Tibial nerve (tissue), 4 donors: Measurements from ENCODE around the gene ZNF133. TPM values are rescaled to one million over a fixed set of nuclear protein-coding genes. Genes with fewer than 3 reads are reported as not detected.

Experiments
- DNase-seq, 2 donors: peaks; one replicate each; pipeline ENCODE4 v3.0.0-alpha.2; 2019; ENCODE audit warnings: low spot score in 2 of 2
- H3K27ac ChIP-seq, 4 donors: fragments of 200-600 bp; sonication (generic) in 3 of 4; one replicate each; pipeline ENCODE4 v1.5.1; 2017 to 2019; ENCODE audit warnings: mild to moderate bottlenecking in 1 of 4
- H3K27me3 ChIP-seq, 2 donors: fragments of 200-600 bp; sonication (generic) in 1 of 2; one replicate each; pipeline versions ENCODE4 v1.5.1 to v1.6.0; 2017 to 2019
- H3K36me3 ChIP-seq, 3 donors: fragments of 200-600 bp; sonication (generic); one replicate each; pipeline ENCODE4 v1.5.1; 2018 to 2019
- H3K4me1 ChIP-seq, 4 donors: fragments of 200-600 bp; sonication (generic) in 3 of 4; one replicate each; pipeline ENCODE4 v1.5.1; 2017 to 2019
- H3K4me3 ChIP-seq, 4 donors: fragments of 200-600 bp; sonication (generic) in 3 of 4; one replicate each; pipeline ENCODE4 v1.5.1; 2017 to 2019; ENCODE audit warnings: mild to moderate bottlenecking in 1 of 4, moderate library complexity in 1 of 4
- H3K9me3 ChIP-seq, 4 donors: fragments of 200-600 bp; sonication (generic) in 3 of 4; one replicate each; pipeline ENCODE4 v1.5.1; 2017 to 2019
- EP300 ChIP-seq, 2 donors: sonication (generic); formaldehyde crosslinking; IDR thresholded peaks; one replicate each; pipeline ENCODE4 v1.6.1; 2017; ENCODE audit warnings: antibody characterized with exemption in 2 of 2, mild to moderate bottlenecking in 1 of 2
- POLR2A ChIP-seq, 2 donors: fragments of 450-650 bp; IDR thresholded peaks; one replicate each; pipeline ENCODE4 v1.6.1; 2017; ENCODE audit warnings: antibody characterized with exemption in 2 of 2, mild to moderate bottlenecking in 2 of 2, moderate library complexity in 2 of 2
- WGBS, 2 donors: methylation state at CpG; one replicate each; pipeline ENCODE4 v1.1.5; 2018; 5-methylcytosine and 5-hydroxymethylcytosine counted together
- total RNA-seq, 4 donors: library from RNA; depleted of rRNA; stranded (reverse); fragments of >200 nt; gene quantifications; one replicate each; pipeline ENCODE4 v1.1.0, GENCODE V29; 2016
- TF ChIP-seq, protein P1 (sequence below), 5 experiments: fragments of 200-600 bp in 3 of 5; fragments of 450-650 bp in 2 of 5; sonication (generic) in 3 of 5; IDR thresholded peaks; one replicate each; pipeline ENCODE4 v1.5.1; 2016 to 2019; ENCODE audit warnings: antibody characterized with exemption in 5 of 5, mild to moderate bottlenecking in 3 of 5, moderate library complexity in 2 of 5

ZNF133 gene
- total RNA-seq, 4 donors from 2014 or later = 17.3 to 26.4 (median 22.4) TPM

DNA sequence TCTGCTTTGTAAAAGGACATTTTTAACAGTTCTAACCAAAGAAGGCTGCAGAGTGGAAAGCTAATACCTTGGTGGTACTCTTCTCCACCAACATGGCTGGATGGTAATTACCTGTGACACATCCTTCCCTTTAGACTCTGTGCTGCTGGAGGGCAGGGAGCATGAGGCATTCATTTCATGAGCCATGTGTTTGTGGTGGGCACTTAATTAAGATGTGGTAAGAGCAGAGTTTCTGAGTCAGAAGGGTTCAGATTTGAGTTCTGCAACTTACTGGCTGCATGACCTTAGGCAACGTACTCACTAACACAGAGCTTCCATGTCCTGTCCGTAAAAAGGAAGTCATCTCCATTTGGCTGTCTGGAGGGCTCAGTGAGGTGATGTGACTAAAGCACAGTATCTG is 9.1 kb upstream of the ZNF133 start:
- no peak for DNase-seq
- no peak overlapping the region for H3K4me3 ChIP-seq
- H3K27me3 ChIP-seq = peaks cover 0 to 24% of the 10 kb centered on the region in 2 donors
- 57 to 72% methylated on average over 2 of the region's 2 CpGs for WGBS, 2 donors
- no peak overlapping the region for H3K27ac ChIP-seq
- H3K36me3 ChIP-seq = no peaks in the 10 kb centered on the region
- peaks cover 0 to 3% (median under 1%) of the 10 kb centered on the region in 4 donors for H3K9me3 ChIP-seq
- TF ChIP-seq, protein P1, sequence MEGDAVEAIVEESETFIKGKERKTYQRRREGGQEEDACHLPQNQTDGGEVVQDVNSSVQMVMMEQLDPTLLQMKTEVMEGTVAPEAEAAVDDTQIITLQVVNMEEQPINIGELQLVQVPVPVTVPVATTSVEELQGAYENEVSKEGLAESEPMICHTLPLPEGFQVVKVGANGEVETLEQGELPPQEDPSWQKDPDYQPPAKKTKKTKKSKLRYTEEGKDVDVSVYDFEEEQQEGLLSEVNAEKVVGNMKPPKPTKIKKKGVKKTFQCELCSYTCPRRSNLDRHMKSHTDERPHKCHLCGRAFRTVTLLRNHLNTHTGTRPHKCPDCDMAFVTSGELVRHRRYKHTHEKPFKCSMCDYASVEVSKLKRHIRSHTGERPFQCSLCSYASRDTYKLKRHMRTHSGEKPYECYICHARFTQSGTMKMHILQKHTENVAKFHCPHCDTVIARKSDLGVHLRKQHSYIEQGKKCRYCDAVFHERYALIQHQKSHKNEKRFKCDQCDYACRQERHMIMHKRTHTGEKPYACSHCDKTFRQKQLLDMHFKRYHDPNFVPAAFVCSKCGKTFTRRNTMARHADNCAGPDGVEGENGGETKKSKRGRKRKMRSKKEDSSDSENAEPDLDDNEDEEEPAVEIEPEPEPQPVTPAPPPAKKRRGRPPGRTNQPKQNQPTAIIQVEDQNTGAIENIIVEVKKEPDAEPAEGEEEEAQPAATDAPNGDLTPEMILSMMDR (IDR thresholded peaks at IDR 0.05) = no peak
- TF ChIP-seq EP300 (IDR thresholded peaks at IDR 0.05) = no peak
- no peak for TF ChIP-seq POLR2A (IDR thresholded peaks at IDR 0.05)
- H3K4me1 ChIP-seq = no peaks in the 10 kb centered on the region

DNA sequence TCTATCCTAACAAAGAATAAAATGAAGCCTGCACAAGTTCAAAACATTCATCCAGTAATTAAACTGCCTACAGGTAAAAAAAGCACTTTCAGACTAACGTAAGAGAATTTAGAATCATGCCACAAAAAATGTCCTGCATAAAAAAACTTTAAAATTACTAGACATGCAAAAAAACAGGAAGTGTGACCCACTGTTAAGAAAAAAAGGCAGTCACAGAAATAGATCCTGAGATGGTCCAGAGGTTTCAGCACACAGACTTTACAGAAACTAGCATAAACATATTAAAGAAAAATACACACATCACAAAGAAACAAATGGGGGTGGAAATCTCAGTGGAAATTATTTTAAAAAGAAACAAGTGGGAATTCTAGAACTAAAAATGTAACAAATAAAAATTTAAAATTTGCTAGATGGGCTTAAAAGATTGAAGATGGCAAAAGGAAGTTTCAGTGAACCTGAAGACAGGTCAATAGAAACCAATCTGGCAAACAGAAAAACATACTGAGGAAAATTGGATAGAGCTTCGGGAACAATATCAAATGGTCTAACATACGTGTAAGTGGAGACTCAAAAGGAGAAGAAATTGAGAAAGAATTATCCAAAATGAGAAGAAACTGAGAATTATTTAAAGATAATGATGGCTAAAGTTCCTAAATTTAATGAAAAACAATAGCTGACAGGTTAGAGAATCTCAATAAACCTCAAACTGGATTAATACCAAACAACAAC is 3.4 kb upstream of the ZNF133 start:
- DNase-seq = no peak
- WGBS, 2 donors = 82 to 86% methylated on average over 3 of the region's 3 CpGs
- Histone ChIP-seq H3K9me3 (peaks cover 0 to 25% (median 8%) of the 10 kb centered on the region in 4 donors), H3K36me3 (no peaks in the 10 kb centered on the region), H3K27me3 (peaks cover 0 to 26% of the 10 kb centered on the region in 2 donors), H3K4me3 (no peak overlapping the region), H3K27ac (no peak overlapping the region), H3K4me1 (peaks cover 0 to 18% (median 5%) of the 10 kb centered on the region in 4 donors)
- no peak for TF ChIP-seq EP300 (IDR thresholded peaks at IDR 0.05)
- no peak for TF ChIP-seq POLR2A (IDR thresholded peaks at IDR 0.05)
- TF ChIP-seq, protein P1 (IDR thresholded peaks at IDR 0.05) = no peak

DNA sequence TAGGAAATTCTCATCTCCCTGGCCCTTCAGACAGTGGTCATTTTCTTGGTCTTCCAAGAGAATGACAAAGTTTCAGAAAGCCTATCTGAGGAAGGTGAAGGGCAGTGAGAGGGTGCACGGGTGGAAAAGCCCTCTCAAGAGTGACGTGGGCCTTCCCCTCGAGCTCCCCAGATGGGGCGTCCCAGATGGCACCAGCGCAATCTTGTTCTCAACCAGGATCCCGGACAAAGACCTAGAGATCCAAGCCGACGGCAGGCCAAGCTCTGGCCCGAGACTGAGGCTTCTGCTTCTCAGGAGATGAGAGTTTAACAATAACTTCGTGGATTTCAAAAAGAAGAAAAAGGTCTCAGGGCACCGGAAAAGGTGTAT is 797 bp upstream of the ZNF133 start:
- Histone ChIP-seq H3K36me3 (peaks cover 0 to 18% (median 0%) of the 10 kb centered on the region in 3 donors), H3K4me1 (peaks cover 0 to 20% (median 5%) of the 10 kb centered on the region in 4 donors), H3K27ac (peak overlapping the region; percentile 93 to 96 (median 96)), H3K9me3 (peaks cover 0 to 25% (median 8%) of the 10 kb centered on the region in 4 donors), H3K27me3 (peaks cover 0 to 8% of the 10 kb centered on the region in 2 donors), H3K4me3 (peak overlapping the region; percentile 66 to 95 (median 89))
- no peak for DNase-seq
- TF ChIP-seq EP300 (IDR thresholded peaks at IDR 0.05) (no peak), POLR2A (IDR thresholded peaks at IDR 0.05) (no peak)
- TF ChIP-seq, protein P1 (IDR thresholded peaks at IDR 0.05) = no peak
- WGBS, 2 donors = 8 to 11% methylated on average over 11 of the region's 11 CpGs

DNA sequence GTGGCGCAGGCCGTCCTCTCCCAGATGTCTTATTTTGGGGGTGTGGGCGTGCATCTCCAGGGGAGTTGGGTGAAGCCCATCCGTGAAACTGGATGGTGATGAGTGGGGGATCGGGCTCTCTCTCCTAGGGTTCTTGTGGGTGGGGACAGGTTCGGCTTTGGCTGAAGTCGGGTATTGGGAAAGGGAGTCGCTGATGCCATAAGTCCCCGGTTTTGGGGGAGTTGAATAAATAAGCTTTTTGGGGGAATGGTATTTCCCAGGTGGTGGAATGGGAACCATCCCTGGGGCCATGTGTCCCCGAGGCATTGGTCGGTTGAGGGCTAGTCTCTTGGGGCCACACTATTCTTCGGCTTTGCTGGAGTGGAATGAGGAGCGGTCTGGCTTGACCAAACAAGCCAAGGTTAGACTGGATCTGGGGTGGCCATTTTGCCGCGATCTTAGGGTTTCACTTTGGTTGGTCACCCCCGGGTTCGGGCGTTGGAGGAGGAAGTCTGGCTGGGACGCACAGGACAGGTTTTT is 481 bp downstream of the ZNF133 start:
- peaks cover 0 to 7% of the 10 kb centered on the region in 2 donors for H3K27me3 ChIP-seq
- peak overlapping the region in 3 of 4 donors; percentile 95 to 96 (median 96) for H3K27ac ChIP-seq
- TF ChIP-seq POLR2A (IDR thresholded peaks at IDR 0.05) (no peak), EP300 (IDR thresholded peaks at IDR 0.05) (no peak)
- TF ChIP-seq, protein P1 (IDR thresholded peaks at IDR 0.05) = no peak
- peak overlapping the region; percentile 66 to 95 (median 89) for H3K4me3 ChIP-seq
- H3K36me3 ChIP-seq = peaks cover 0 to 29% (median 0%) of the 10 kb centered on the region in 3 donors
- H3K9me3 ChIP-seq = peaks cover 0 to 25% (median 8%) of the 10 kb centered on the region in 4 donors
- 4 to 7% methylated on average over 19 of the region's 19 CpGs for WGBS, 2 donors
- no peak for DNase-seq
- H3K4me1 ChIP-seq = peaks cover 0 to 20% (median 5%) of the 10 kb centered on the region in 4 donors

DNA sequence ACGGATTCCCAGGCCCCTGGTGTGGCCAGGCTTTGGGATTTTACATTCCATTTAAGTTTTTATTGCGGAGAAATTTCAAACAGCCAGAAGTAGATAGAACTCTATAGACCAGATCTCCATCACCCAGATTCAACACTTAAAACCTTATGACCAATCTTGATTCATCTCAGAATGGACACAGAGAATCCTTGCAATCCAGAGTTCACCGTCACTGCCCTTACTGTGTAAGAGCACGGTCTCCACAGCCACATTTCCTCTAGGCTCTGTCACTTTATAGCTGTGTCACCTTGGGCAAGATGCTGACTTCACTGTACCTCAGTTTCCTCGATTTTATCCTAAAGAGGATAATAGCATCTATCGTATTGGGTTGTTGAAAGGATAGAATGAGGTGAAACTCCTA is 979 bp downstream of the ZNF133 start:
- Histone ChIP-seq H3K4me1 (peaks cover 0 to 20% (median 5%) of the 10 kb centered on the region in 4 donors), H3K27me3 (peaks cover 0 to 2% of the 10 kb centered on the region in 2 donors), H3K27ac (no peak overlapping the region), H3K36me3 (peaks cover 0 to 34% (median 0%) of the 10 kb centered on the region in 3 donors), H3K4me3 (peak overlapping the region; percentile 66 to 95 (median 89)), H3K9me3 (peaks cover 0 to 21% (median 7%) of the 10 kb centered on the region in 4 donors)
- TF ChIP-seq POLR2A (IDR thresholded peaks at IDR 0.05) (no peak), EP300 (IDR thresholded peaks at IDR 0.05) (no peak)
- TF ChIP-seq, protein P1 (IDR thresholded peaks at IDR 0.05) = no peak
- no peak for DNase-seq
- WGBS, 2 donors = 79 to 80% methylated on average over 6 of the region's 6 CpGs
